Left lung (tissue), 10 donors: ENCODE data around the gene USP2. TPM values are rescaled to one million over a fixed set of nuclear protein-coding genes. Genes with fewer than 3 reads are reported as not detected.

ENCODE experiments used
- ATAC-seq: fragments of 200-7000 bp; cut with Tn5 transposase; one replicate; pipeline ENCODE4 v1.9.1; 2020; ENCODE audit warnings: moderate library complexity
- DNase-seq, 4 donors: peaks; one replicate each; pipeline ENCODE4 v3.0.0-alpha.2; 2013 to 2020
- H3K27ac ChIP-seq, 2 donors: fragments of 200-600 bp; sonication (generic) in 1 of 2; one replicate each; pipeline versions ENCODE4 v1.5.0 to v1.8.0; 2020 to 2021
- H3K27me3 ChIP-seq, 2 donors: fragments of 200-600 bp; sonication (generic) in 1 of 2; one replicate each; pipeline versions ENCODE4 v1.5.0 to v1.8.0; 2020 to 2021
- H3K36me3 ChIP-seq, 2 donors: fragments of 200-600 bp; sonication (generic) in 1 of 2; one replicate each; pipeline versions ENCODE4 v1.5.0 to v1.8.0; 2020 to 2021
- H3K4me1 ChIP-seq, 2 donors: fragments of 200-600 bp; one replicate each; pipeline ENCODE4 v1.8.0; 2021
- H3K4me3 ChIP-seq, 2 donors: fragments of 200-600 bp; sonication (generic) in 1 of 2; one replicate each; pipeline versions ENCODE4 v1.5.0 to v1.8.0; 2020 to 2021; ENCODE audit warnings: mild to moderate bottlenecking in 1 of 2
- H3K9me3 ChIP-seq, 2 donors: fragments of 200-600 bp; sonication (generic) in 1 of 2; one replicate each; pipeline versions ENCODE4 v1.5.0 to v1.8.0; 2020 to 2021
- intact Hi-C, 2 donors: fragments of 100-400 bp; cut with DNase I; formaldehyde crosslinking; loops; one replicate each; pipeline versions ENCODE4 v1.11.2 to v1.14.2; 2022
- polyA plus RNA-seq, 6 donors: library from polyadenylated mRNA; unstranded; fragments of 120-200 nt; gene quantifications; one replicate each; pipeline ENCODE4 v1.2.1, GENCODE V29; 2013; ENCODE audit not compliant: insufficient read length in 6 of 6
- total RNA-seq, 2 donors: library from RNA; stranded (reverse); fragmentation: NEBNext Ultra II Directional; extraction: Animal tissue kit (Norgen Biotek cat#: 25700); gene quantifications; one replicate each; pipeline ENCODE4 v1.2.1, GENCODE V29; 2021
- TF ChIP-seq, protein P1 (sequence below), 2 donors: fragments of 200-600 bp; sonication (generic) in 1 of 2; IDR thresholded peaks; one replicate each; pipeline versions ENCODE4 v1.5.0 to v1.8.0; 2021; ENCODE audit warnings: antibody characterized with exemption in 2 of 2
- donor health status: DM: no; HTN: yes; CAD: no.
- donor health status: DM: no; HTN: no; CAD: no.

Gene USP2
- total and polyA plus RNA-seq, 8 donors: 2.4 to 5.9 (median 3.4) TPM

DNA sequence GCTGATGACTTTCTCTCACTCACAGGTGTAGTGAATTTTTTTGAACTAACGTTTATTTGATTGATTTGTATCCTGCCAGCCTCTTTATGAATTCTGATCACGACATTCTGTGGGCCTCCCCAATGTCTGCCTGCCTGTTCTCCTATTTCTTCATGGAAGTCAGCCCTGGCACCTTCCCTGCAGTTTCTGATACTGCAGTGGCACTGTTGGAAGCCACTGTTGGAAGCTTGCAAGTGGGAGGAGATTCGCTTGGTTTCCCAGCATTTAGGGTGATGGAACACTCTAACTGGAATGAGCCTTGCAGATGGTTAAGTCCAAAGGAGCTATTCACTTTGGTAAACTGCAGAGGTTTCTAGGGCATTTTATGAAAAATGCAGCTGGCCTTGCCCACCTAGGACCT is 42.8 kb upstream of the USP2 start:
- ATAC-seq: no peak
- no peaks in the 10 kb centered on the region for H3K9me3 ChIP-seq
- intact Hi-C loops: no loop called here
- H3K27me3 ChIP-seq: peaks cover 14 to 58% of the 10 kb centered on the region in 2 donors
- H3K36me3 ChIP-seq: no peaks in the 10 kb centered on the region
- H3K4me3 ChIP-seq: no peak overlapping the region
- peaks cover 4 to 19% of the 10 kb centered on the region in 2 donors for H3K4me1 ChIP-seq
- DNase-seq: no peak
- TF ChIP-seq, protein P1, sequence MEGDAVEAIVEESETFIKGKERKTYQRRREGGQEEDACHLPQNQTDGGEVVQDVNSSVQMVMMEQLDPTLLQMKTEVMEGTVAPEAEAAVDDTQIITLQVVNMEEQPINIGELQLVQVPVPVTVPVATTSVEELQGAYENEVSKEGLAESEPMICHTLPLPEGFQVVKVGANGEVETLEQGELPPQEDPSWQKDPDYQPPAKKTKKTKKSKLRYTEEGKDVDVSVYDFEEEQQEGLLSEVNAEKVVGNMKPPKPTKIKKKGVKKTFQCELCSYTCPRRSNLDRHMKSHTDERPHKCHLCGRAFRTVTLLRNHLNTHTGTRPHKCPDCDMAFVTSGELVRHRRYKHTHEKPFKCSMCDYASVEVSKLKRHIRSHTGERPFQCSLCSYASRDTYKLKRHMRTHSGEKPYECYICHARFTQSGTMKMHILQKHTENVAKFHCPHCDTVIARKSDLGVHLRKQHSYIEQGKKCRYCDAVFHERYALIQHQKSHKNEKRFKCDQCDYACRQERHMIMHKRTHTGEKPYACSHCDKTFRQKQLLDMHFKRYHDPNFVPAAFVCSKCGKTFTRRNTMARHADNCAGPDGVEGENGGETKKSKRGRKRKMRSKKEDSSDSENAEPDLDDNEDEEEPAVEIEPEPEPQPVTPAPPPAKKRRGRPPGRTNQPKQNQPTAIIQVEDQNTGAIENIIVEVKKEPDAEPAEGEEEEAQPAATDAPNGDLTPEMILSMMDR (IDR thresholded peaks at IDR 0.05): no peak
- H3K27ac ChIP-seq: no peak overlapping the region

DNA sequence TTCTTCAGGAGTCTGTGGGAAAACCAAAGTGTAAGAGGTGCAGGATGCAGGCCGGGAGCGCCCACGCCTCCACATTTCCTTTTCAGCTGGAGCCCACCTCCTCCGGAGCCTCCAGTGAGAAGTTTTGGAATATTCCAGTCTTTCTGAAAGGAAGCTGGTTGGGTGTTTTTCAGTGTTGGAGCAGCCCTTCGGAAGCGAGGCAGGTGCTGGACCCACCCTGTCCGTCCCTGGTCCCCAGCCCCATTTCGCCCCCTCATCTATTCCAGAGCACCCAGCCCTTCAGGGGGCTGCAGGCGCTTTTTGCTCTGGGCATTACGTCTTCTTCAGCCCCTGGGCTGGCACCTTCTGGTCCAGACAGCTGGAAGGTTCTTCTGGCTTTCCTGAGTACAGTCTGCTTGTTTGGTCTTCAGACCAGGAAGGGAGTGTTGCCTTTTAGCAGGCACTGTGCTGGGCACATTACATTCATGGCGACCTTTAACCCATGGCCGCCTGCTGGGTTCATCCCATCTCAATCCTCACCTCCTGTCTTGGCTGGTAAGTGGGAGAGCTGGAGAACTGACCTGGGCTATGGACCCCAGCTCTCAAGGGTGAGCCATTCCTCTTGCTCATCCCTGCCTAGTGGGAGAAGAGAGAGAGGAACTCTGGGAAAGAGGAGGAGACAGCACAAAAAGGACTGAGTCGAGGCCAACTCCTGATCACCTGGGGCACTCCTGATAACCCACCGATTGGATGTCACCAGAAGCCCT is 42.2 kb upstream of the USP2 start:
- TF ChIP-seq, protein P1 (IDR thresholded peaks at IDR 0.05): no peak
- Histone ChIP-seq H3K4me1 (peaks cover 4 to 19% of the 10 kb centered on the region in 2 donors), H3K36me3 (no peaks in the 10 kb centered on the region), H3K4me3 (peak overlapping the region; percentile 34 to 47), H3K9me3 (no peaks in the 10 kb centered on the region), H3K27me3 (peaks cover 14 to 58% of the 10 kb centered on the region in 2 donors), H3K27ac (no peak overlapping the region)
- ATAC-seq (no peak), DNase-seq (no peak)
- intact Hi-C loops: no loop called here

DNA sequence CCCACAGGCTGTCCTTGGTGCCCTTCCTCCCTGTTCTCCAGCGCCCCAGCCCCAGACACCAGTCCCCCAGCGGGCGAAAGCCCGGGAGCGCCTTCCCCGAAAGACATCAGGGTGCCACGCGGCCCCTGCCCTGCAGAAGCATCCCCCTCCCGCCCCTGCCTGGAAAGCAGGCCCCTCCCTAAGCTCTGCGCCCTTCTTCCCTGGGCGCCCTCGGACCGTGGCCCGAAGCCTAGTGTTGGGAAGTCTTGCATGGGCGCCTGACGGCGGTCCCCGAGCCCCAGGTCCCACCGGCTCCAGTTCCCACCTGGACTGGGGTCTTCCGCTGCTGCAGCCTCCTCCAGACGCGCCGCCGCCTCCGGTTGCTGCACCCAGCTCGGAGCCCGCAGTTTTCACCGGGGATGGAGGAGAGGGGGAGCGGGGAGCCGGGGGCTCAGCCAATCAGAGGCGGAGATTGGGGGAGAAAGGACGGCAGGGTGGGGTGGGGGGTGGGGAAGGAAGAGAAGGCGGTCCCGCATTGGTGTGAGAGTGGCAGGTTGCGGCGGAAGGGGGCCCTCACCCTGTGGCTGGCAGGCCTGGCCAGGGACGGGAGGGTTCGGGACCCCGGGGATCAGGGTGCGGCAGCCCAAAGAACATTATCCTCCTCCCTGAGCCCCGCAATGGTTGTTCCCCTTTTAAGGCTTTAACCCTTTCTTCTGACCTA is 41.5 kb upstream of the USP2 start, which contains the start of gene THY1:
Gene THY1, minus strand, starts transcription at position 364 of the 700 bp plus-strand sequence. CDS start 2,267 bp downstream, outside the sequence.
- Histone ChIP-seq H3K4me1 (peaks cover 4 to 19% of the 10 kb centered on the region in 2 donors), H3K9me3 (no peaks in the 10 kb centered on the region), H3K27ac (peak within 1 kb of the TSS in 1 of 2 donors; percentile 56), H3K4me3 (peak within 1 kb of the TSS; percentile 34 to 47), H3K36me3 (no peaks in the 10 kb centered on the region), H3K27me3 (peaks cover 14 to 64% of the 10 kb centered on the region in 2 donors)
- DNase-seq (no peak), ATAC-seq (peak; percentile 68)
- TF ChIP-seq, protein P1 (IDR thresholded peaks at IDR 0.05): no peak
- intact Hi-C loops: no loop called here

DNA sequence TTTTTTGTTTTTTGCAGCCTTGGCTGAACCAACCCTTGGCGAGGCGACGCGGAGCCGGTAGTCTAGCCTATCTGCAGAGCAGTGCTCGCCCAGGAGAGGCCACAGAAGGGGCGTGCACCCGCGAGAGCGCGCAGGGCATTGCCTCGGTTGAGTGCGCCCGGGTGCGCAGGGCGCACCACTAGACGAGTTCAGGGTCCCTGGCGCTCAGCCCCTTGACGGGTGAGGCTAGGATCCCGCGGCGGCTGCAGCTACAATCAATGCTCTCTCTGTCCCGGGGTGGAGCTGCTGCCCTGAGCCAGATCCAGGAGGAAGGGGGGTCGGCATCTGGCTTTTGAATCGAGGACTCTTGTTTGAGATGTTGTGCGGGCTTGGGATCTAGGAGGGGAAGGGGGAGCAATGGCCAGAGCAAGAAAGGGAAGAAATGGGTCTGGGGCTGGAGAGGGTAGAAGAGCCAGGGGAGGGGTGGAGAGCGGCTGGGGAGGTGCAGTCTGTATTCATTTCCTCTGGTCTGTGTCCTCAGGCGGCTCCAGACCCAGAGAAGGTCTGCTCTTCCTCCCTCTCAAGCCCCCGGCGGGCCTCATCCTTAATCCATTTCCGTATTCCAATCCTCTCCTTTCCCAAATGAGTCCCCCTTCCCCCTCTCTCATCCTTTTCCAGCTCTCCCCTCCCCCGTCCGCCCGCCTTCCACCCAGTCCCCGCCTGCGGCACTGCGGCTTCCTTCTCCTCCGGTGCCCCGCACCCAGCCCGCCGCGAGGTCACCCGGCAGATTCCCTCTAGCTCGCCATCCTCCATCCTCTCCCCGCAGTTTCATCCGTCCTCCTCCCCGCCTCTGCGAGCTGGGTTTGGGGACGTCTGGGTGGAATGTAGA is 40.7 kb upstream of the USP2 start:
- intact Hi-C loops: no loop called here
- peak in 1 of 4 donors; percentile 73 for DNase-seq
- Histone ChIP-seq H3K27me3 (peaks cover 14 to 64% of the 10 kb centered on the region in 2 donors), H3K27ac (peak overlapping the region in 1 of 2 donors; percentile 56), H3K36me3 (no peaks in the 10 kb centered on the region), H3K4me1 (peaks cover 9 to 19% of the 10 kb centered on the region in 2 donors), H3K9me3 (no peaks in the 10 kb centered on the region), H3K4me3 (peak overlapping the region; percentile 34 to 47)
- TF ChIP-seq, protein P1 (IDR thresholded peaks at IDR 0.05): no peak
- ATAC-seq: peak; percentile 56
